NCI-H345 treated with DMSO at 0.1 percent for 48 hours (cell line): ENCODE results near the gene ZNF605.
"Not testable (repeated sequence)": the region's sequence is repeated elsewhere in the genome, so short reads cannot be mapped to it uniquely, and the experiment has no call there.

ENCODE experiments used
- DNase-seq: peaks from one replicate; lab custom pipeline; 2025; ENCODE audit not compliant: unreplicated experiment; lab: John Stamatoyannopoulos, UW

The ZNF605 gene

DNA sequence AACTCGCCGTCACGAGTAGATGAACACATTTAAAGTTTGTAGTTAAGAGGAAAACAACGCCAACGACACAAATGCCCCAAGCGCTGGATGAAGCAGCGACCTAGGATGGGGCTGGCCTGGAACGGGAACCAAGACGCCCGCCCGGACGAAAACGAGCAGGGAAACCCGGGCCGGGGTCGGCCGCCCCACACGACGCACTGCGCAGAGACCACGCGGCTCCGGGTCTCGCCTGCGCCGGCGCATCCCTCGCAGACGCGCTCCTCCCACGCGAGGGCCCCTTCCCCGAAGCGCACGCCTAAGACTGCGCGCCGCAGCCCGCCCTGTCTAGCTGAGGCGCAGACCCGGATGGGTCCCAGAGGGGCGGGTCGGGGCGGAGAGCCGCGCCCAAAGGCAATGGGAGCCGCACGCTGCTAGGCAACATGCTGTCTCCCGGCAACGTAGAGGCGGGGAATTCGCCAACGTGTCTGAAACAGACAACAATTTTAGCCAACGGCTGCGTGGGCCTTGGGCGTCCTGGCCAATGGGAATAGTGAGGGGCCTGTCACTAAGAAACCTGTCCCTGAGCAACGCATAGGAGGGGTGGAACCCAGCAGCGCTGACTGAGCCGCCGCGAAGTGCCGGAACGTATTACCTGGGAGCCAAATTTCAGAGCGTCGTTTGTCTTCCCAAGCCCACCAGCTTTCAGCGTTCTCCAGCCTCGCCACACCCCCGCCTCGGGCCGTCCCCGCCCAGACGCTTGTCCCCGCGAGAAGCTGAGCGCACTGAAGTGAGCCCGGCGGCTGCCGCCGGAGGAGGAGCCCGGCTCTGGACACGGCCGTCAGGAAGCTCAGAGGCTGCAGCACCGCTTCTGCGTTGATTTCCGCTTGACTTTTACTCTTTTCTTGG is 47.7 kb downstream of the ZNF605 start:
- peak; percentile 95 for DNase-seq

GRCh38 chr12:132907789-132908144 is 48.3 kb downstream of the ZNF605 start:
- DNase-seq = not testable (repeated sequence)

DNA sequence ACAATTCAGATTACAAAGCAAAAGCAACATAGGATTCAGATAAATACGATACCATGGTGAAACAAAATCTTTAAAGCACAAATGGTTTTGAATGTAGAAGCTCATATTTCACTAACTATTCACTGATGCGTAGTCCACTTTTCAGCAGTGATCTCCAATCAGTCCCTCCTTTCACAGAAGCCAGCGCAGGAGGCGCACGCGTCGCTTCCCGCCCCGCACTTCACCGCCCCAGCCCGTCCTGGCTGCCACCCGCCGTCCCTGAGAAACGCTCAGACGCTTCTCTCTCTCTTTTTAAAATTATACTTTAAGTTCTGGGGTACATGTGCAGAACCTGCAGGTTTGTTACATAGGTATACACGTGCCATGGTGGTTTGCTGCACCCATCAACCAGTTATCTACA is 48.9 kb downstream of the ZNF605 start:
- DNase-seq = no peak

DNA sequence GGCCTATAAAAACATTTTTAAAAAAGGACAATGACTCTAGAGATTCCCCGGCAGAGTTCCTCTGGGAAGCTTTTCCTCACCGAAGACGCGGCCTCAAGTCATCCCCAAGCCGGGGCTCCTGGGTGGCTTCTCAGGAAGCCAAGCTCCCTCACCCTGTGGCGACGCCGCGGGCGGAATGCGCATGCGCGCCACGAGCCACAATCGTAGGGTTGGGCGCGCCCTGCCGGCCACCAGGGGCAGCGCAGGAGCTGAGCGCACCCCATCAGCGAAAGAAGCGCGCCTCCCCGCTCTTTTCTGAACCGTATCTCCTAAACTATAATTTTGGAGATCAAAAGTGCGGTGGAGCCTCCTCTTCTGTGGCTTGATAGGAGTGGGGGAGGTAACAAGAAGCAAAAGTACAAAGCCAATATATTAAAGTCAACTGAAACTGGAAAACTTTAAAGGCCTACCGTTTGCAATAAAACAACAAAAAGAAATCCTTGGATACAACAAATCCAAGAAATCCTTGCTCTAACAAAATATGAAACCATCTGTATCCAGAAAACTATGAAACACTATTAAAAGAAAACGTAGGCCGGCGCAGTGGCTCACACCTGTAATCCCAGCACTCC is 51.3 kb downstream of the ZNF605 start:
- DNase-seq = no peak

GRCh38 chr12:132899033-132899432 is 57.1 kb downstream of the ZNF605 start:
- no peak for DNase-seq

DNA sequence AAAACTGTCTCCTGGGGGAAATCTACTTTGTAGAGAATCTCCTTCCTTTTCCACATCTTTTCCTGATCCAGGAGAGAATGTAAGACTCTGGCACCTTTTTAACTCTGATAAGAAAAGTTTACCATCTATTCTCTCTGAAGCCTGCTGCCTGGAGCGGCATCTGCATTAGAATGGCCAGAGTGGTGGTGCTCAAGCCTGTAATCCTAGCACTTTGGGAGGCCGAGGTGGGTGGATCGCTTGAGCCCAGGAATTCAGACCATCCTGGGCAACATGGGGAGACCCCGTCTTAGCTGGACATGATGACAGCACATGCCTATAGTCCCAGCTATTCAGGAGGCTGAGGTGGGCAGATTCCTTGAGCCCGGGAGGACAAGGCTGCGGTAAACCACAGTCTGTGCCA is 67.3 kb downstream of the ZNF605 start:
- no peak for DNase-seq

DNA sequence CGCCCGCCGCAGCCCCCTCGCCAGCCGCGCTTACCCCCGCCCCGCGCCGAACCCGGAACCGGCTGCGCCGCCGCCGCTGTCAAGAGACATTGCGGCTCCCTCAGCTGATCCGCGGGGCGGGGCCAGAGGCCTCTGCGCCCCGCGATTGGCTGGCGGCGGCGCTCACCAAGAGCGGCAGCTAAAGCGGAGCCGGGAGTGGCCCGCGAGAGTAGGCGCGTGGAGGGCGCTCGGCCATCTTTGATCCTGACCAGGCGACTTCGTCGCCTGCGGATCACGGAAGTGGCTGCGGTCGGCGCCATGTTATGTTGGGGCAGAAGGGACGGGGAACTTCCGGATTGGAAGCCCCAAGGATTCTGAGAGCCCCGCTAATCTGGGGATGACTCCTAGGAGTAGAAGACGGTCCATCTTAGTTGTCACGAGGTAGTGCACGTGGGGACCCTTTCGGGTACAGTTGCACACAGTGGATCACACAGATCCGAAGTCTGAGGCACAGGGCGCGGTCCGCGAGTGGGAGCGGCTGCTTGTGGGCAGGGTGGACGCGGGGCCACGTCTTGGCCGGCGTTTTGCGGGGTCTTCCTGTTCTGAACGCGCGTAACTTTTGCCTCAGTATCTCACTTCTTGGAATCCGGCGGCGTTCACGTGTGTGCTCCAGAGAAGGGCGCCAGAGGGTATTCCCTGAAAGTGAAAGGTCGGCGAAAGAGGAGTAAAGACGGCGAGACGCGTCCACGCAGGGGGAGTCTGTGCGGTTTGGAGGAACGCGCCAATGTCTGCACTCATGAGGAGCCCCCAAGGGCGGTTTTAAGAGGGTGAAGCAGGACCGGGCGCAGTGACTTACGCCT is 68.4 kb downstream of the ZNF605 start, which contains the start of gene CHFR:
CHFR (minus strand) TSS at position 93 of the 839 bp plus-strand sequence. CDS start 277 bp downstream, outside the sequence.
- peak; percentile 92 for DNase-seq

GRCh38 chr12:132886529-132887477 is 69.3 kb downstream of the ZNF605 start:
- DNase-seq = no peak

DNA sequence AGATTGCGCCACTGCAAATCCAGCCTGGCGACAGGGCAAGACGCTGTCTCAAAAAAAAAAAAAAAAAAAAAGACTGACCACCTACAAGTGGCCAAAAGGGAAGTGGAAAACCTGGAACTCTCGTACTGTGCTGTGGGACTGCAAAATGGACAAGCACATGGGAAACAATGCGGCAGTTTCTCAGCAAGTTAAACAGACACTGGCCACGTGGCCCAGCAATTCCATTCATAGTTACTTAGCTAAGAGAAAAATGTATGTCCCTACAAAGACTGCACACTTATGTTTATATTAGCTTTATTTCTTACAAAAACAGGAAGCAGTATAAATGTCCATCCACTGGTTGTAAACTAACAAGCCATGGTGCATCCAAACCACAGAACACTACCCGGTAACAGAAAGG is 74.3 kb downstream of the ZNF605 start:
- DNase-seq = no peak

DNA sequence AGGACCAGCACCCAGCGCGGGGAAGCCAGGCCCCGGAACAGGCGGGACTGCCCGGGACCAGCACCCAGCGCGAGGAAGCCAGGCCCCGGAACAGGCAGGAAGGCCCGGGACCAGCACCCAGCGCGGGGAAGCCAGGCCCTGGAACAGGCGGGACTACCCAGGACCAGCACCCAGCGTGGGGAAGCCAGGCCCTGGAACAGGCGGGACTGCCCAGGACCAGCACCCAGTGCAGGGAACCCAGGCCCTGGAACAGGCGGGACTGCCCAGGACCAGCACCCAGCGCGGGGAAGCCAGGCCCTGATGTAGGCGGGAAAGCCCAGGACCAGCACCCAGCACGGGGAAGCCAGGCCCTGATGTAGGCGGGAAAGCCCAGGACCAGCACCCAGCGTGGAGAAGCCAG is 81.5 kb downstream of the ZNF605 start:
- DNase-seq = not testable (repeated sequence)

- no peak for DNase-seq
Measured at GRCh38 chr12:132874175-132874574, 81.9 kb downstream of the ZNF605 start.

DNA sequence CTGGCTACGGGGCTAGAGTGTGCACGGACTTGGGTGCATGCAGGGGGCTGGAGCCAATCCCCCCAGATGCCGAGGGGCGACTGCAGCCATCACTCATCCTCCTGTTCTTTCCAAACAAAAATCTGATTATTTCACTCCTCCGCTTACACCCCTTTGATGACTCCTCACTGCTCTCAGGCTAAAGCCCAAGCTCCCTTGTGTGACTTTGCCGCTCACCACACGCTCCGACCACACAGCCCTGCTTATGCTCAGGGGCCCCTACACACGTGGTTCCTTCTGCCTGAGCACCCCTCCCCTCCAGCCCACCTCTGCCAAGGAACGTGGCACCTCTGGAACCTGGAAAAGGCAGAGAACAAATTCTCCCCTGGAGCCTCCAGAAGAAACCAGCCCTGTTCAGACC is 82.4 kb downstream of the ZNF605 start:
- no peak for DNase-seq

DNA sequence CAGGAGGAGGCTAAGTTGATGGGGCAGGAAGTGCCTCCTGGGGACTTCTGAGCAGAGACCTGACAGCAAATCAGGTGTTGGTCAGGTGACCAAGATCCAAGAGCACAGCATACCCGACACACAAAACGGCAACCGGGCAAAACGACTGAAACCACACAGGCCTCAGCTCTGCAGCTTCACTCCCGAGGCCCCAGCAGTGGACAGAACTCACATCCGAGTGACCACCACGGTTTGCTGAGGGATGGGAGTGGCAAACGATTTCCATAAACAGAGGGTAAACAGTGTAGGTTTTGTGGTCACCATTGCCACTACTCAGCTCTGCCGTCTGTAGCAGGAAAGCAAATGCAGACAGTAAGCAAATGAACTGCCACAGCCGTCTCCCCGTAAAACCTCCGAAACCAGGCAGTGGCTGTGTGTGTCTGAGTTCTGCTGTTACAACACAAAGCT is 83.1 kb downstream of the ZNF605 start:
- no peak for DNase-seq

GRCh38 chr12:132872073-132872855 is 83.8 kb downstream of the ZNF605 start:
- no peak for DNase-seq

- no peak for DNase-seq
Measured at GRCh38 chr12:132869551-132869950, 86.6 kb downstream of the ZNF605 start.
